ENCODE results near the gene NTF3.
A peak's percentile ranks its signal among the peaks of the same experiment; 100 is the strongest.

NTF3 gene

GRCh38 chr12:5452569-5452968 is 20.7 kb downstream of the NTF3 start:
- TF ChIP-seq MYC (IDR thresholded peaks at IDR 0.05; ENCODE audit: low read depth, low read length) = no peak
- no peak for TF ChIP-seq POLR2A (IDR thresholded peaks at IDR 0.05; ENCODE audit: extremely low read depth, insufficient read length)
- TF ChIP-seq MAX (IDR thresholded peaks at IDR 0.05; ENCODE audit: low read depth, low read length) = no peak
- no peak for TF ChIP-seq CTCF (IDR thresholded peaks at IDR 0.05; ENCODE audit: low read depth, low read length)
- no peak overlapping the region for H3K4me3 ChIP-seq (ENCODE audit: low read depth, low read length)
- no peak for DNase-seq (ENCODE audit: low read depth)

GRCh38 chr12:5453466-5453865 is 21.6 kb downstream of the NTF3 start:
- TF ChIP-seq CTCF (IDR thresholded peaks at IDR 0.05; ENCODE audit: low read depth, low read length) (no peak), MYC (IDR thresholded peaks at IDR 0.05; ENCODE audit: low read depth, low read length) (no peak), MAX (IDR thresholded peaks at IDR 0.05; ENCODE audit: low read depth, low read length) (no peak), POLR2A (IDR thresholded peaks at IDR 0.05; ENCODE audit: extremely low read depth, insufficient read length) (no peak)
- no peak for DNase-seq (ENCODE audit: low read depth)
- no peak overlapping the region for H3K4me3 ChIP-seq (ENCODE audit: low read depth, low read length)

GRCh38 chr12:5455045-5455444 is 23.1 kb downstream of the NTF3 start:
- TF ChIP-seq MAX (IDR thresholded peaks at IDR 0.05; ENCODE audit: low read depth, low read length) (no peak), CTCF (IDR thresholded peaks at IDR 0.05; ENCODE audit: low read depth, low read length) (no peak), MYC (IDR thresholded peaks at IDR 0.05; ENCODE audit: low read depth, low read length) (no peak), POLR2A (IDR thresholded peaks at IDR 0.05; ENCODE audit: extremely low read depth, insufficient read length) (no peak)
- H3K4me3 ChIP-seq (ENCODE audit: low read depth, low read length) = no peak overlapping the region
- no peak for DNase-seq (ENCODE audit: low read depth)

GRCh38 chr12:5456030-5456429 is 24.1 kb downstream of the NTF3 start:
- no peak for DNase-seq (ENCODE audit: low read depth)

GRCh38 chr12:5456906-5457305 is 25.0 kb downstream of the NTF3 start:
- no peak overlapping the region for H3K4me3 ChIP-seq (ENCODE audit: low read depth, low read length)
- DNase-seq (ENCODE audit: low read depth) = peak; percentile 8
- TF ChIP-seq POLR2A (IDR thresholded peaks at IDR 0.05; ENCODE audit: extremely low read depth, insufficient read length) (no peak), MYC (IDR thresholded peaks at IDR 0.05; ENCODE audit: low read depth, low read length) (no peak), CTCF (IDR thresholded peaks at IDR 0.05; ENCODE audit: low read depth, low read length) (no peak), MAX (IDR thresholded peaks at IDR 0.05; ENCODE audit: low read depth, low read length) (no peak)

More at GRCh38 chr12:5456030-5456429, 24.1 kb downstream of the NTF3 start:
- TF ChIP-seq POLR2A (IDR thresholded peaks at IDR 0.05; ENCODE audit: extremely low read depth, insufficient read length) = no peak
- no peak for TF ChIP-seq MAX (IDR thresholded peaks at IDR 0.05; ENCODE audit: low read depth, low read length)
- no peak for TF ChIP-seq CTCF (IDR thresholded peaks at IDR 0.05; ENCODE audit: low read depth, low read length)
- TF ChIP-seq MYC (IDR thresholded peaks at IDR 0.05; ENCODE audit: low read depth, low read length) = no peak
- no peak overlapping the region for H3K4me3 ChIP-seq (ENCODE audit: low read depth, low read length)

Data from NB4 (cell line).